K562 (cell line): Measurements from ENCODE around the gene SPINK8. TPM values are rescaled to one million over a fixed set of nuclear protein-coding genes. Genes with fewer than 3 reads are reported as not detected.

Experiments used
- ATAC-seq: fragments of 200-7000 bp; cut with Tn5 transposase; 3 replicates; pipeline ENCODE4 v1.9.1; 2020; ENCODE audit warnings: moderate library complexity
- BruUV-seq: library from RNA; stranded (reverse); fragments of 400-500 nt; replicated peaks from 2 replicates; lab custom pipeline; 2021; lab: Mats Ljungman, UMichigan
- CTCF ChIA-PET: fragments of 300-600 bp; formaldehyde crosslinking; extraction: SDS; loops from one replicate; lab custom pipeline; 2021; ENCODE audit warnings: low intra/inter-chr PET ratio; lab: Yijun Ruan, JAX
- POLR2A ChIA-PET: fragments of 300-600, 350-650 bp; sonication (Branson Sonifier 250); formaldehyde crosslinking; extraction: SDS; loops from one replicate; lab custom pipeline; 2021; ENCODE audit warnings: antibody characterized with exemption, inconsistent platforms; lab: Yijun Ruan, JAX
- DNase-seq, 4 experiments: peaks; one replicate each; pipeline versions ENCODE4 v3.0.0 to v3.0.0-alpha.2; 2011 to 2018; ENCODE audit warnings: low spot score in 3 of 4, mixed read lengths in 3 of 4; ENCODE audit errors: extremely low read depth in 1 of 4
- FAIRE-seq: peaks from 2 replicates; lab custom pipeline; 2011; peaks lifted over from hg19 to GRCh38; lab: Jason Lieb, UNC
- H2AFZ ChIP-seq: 2 replicates; pipeline ENCODE4 v1.6.0; 2011; ENCODE audit warnings: low read depth, low read length, control low read depth, inconsistent platforms
- H3K27ac ChIP-seq: fragments of 200-600 bp; 3 replicates; pipeline ENCODE4 v1.8.0; 2011; ENCODE audit warnings: low read depth, mild to moderate bottlenecking, control low read depth, inconsistent platforms, low read length, moderate library complexity, mixed read lengths; ENCODE audit errors: extremely low read depth
- H3K27me3 ChIP-seq, 2 experiments: fragments of 300-600 bp in 1 of 2; 2 replicates in 1 of 2; 3 replicates in 1 of 2; pipeline versions ENCODE4 v1.6.0 to v1.8.0; 2011; ENCODE audit warnings: inconsistent platforms in 2 of 2, low read length in 2 of 2, mild to moderate bottlenecking in 1 of 2, mixed read lengths in 1 of 2, moderate library complexity in 1 of 2; ENCODE audit not compliant: control insufficient read depth in 2 of 2, insufficient read depth in 2 of 2
- H3K36me3 ChIP-seq: fragments of 300-600 bp; 3 replicates; pipeline ENCODE4 v1.8.0; 2011; ENCODE audit warnings: mild to moderate bottlenecking, low read length, inconsistent platforms; ENCODE audit not compliant: control insufficient read depth, insufficient read depth
- H3K4me1 ChIP-seq, 2 experiments: fragments of 200-600 bp in 1 of 2; replicated peaks in 1 of 2; 2 replicates in 1 of 2; 3 replicates in 1 of 2; pipeline versions ENCODE4 v1.5.1 to v1.8.0; 2011; ENCODE audit warnings: inconsistent platforms in 2 of 2, low read length in 2 of 2, mild to moderate bottlenecking in 1 of 2, mixed read lengths in 1 of 2, moderate library complexity in 1 of 2; ENCODE audit not compliant: control insufficient read depth in 2 of 2, insufficient read depth in 2 of 2
- H3K4me2 ChIP-seq: 2 replicates; pipeline ENCODE4 v1.6.1; 2011; ENCODE audit warnings: low read length, control low read depth, inconsistent platforms, mixed read lengths; ENCODE audit not compliant: insufficient read depth
- H3K4me3 ChIP-seq: fragments of 200-600 bp; sonication (generic), shearing (Covaris generic); 2 replicates; pipeline ENCODE4 v1.5.1; 2016; ENCODE audit warnings: control low read depth, inconsistent platforms
- H3K79me2 ChIP-seq: fragments of 200-600 bp; 3 replicates; pipeline ENCODE4 v1.8.0; 2011; ENCODE audit warnings: low read length, inconsistent platforms; ENCODE audit not compliant: control insufficient read depth, insufficient read depth
- H3K9ac ChIP-seq, 2 experiments: 2 replicates each; pipeline versions ENCODE4 v1.6.0 to v1.6.1; 2011; ENCODE audit warnings: low read depth in 2 of 2, low read length in 2 of 2, control low read depth in 1 of 2, inconsistent platforms in 1 of 2, mild to moderate bottlenecking in 1 of 2, mixed read lengths in 1 of 2; ENCODE audit not compliant: insufficient read depth in 1 of 2
- H3K9me1 ChIP-seq: one replicate; pipeline ENCODE4 v1.6.0; 2011; ENCODE audit warnings: inconsistent platforms, mild to moderate bottlenecking, low read length, moderate library complexity; ENCODE audit not compliant: control insufficient read depth, insufficient read depth
- H3K9me3 ChIP-seq: replicated peaks from 2 replicates; pipeline ENCODE4 v1.5.1; 2011; ENCODE audit warnings: low read depth, low read length, inconsistent platforms; ENCODE audit not compliant: control insufficient read depth, insufficient read depth
- H4K20me1 ChIP-seq: replicated peaks from 2 replicates; pipeline ENCODE4 v1.6.1; 2011; ENCODE audit warnings: low read length, inconsistent platforms, mixed read lengths; ENCODE audit not compliant: control insufficient read depth, insufficient read depth
- ATF1 ChIP-seq, 2 experiments: fragments of 450-650 bp in 1 of 2; IDR thresholded peaks; 2 replicates each; pipeline ENCODE4 v1.6.1; 2016; ENCODE audit warnings: missing compliant biosample characterization in 1 of 2, missing genetic modification characterization in 1 of 2
- BACH1 ChIP-seq: fragments of 200-800 bp; sonication (Bioruptor generic); IDR thresholded peaks from 2 replicates; pipeline ENCODE4 v1.6.1; 2016; ENCODE audit warnings: missing genetic modification characterization, missing compliant biosample characterization
- BCL6 ChIP-seq: fragments of 250-450 bp; sonication (Bioruptor Pico); IDR thresholded peaks from 2 replicates; pipeline ENCODE4 v1.4.0; 2020
- DMBX1 ChIP-seq: fragments of 250-450 bp; sonication (Bioruptor Pico); IDR thresholded peaks from 2 replicates; pipeline ENCODE4 v1.8.0; 2022; ENCODE audit warnings: inconsistent platforms, mild to moderate bottlenecking, moderate library complexity, borderline replicate concordance
- GATAD2A ChIP-seq: fragments of 450-650 bp; IDR thresholded peaks from 2 replicates; pipeline ENCODE4 v1.6.1; 2017
- KLF16 ChIP-seq: IDR thresholded peaks from 2 replicates; pipeline ENCODE4 v1.6.1; 2016; ENCODE audit warnings: antibody characterized with exemption
- MCM3 ChIP-seq: fragments of 450-650 bp; IDR thresholded peaks from 2 replicates; pipeline ENCODE4 v1.6.1; 2016
- MEF2A ChIP-seq: IDR thresholded peaks from 2 replicates; pipeline ENCODE4 v1.6.1; 2011; ENCODE audit warnings: low read depth, mild to moderate bottlenecking, low read length, moderate library complexity; ENCODE audit not compliant: control insufficient read depth
- MEF2D ChIP-seq: conservative IDR thresholded peaks from 2 replicates; pipeline ENCODE4 v1.6.1; 2016; ENCODE audit warnings: low read depth, missing genetic modification characterization, missing compliant biosample characterization
- MXI1 ChIP-seq: IDR thresholded peaks from 2 replicates; pipeline ENCODE4 v1.6.1; 2011; ENCODE audit warnings: low read depth, mild to moderate bottlenecking, improper control_type of control experiment, low read length
- NFIC ChIP-seq: fragments of 450-650 bp; IDR thresholded peaks from 2 replicates; pipeline ENCODE4 v1.6.1; 2017; ENCODE audit warnings: mild to moderate bottlenecking, inconsistent platforms
- NR1H2 ChIP-seq: sonication (generic); formaldehyde crosslinking; IDR thresholded peaks from 2 replicates; pipeline ENCODE4 v1.4.0; 2020; ENCODE audit warnings: mild to moderate bottlenecking, missing genetic modification reagents
- PCBP2 ChIP-seq: fragments of 200-400 bp; formaldehyde crosslinking; IDR thresholded peaks from 2 replicates; pipeline ENCODE4 v1.6.1; 2018; ENCODE audit warnings: low read length, low read depth, mild to moderate bottlenecking, moderate library complexity; ENCODE audit not compliant: poor library complexity, severe bottlenecking
- RBM25 ChIP-seq: fragments of 200-400 bp; formaldehyde crosslinking; IDR thresholded peaks from 2 replicates; pipeline ENCODE4 v1.6.1; 2018; ENCODE audit warnings: low read length, low read depth, moderate library complexity; ENCODE audit not compliant: severe bottlenecking
- TAF7 ChIP-seq: fragments of 450-650 bp; IDR thresholded peaks from 2 replicates; pipeline ENCODE4 v1.6.1; 2016; ENCODE audit warnings: missing genetic modification characterization, missing compliant biosample characterization
- U2AF2 ChIP-seq: fragments of 200-400 bp; formaldehyde crosslinking; optimal IDR thresholded peaks from 2 replicates; pipeline ENCODE3; 2017; ENCODE audit warnings: low read depth, mild to moderate bottlenecking, low read length
- ZNF217 ChIP-seq: sonication (generic); formaldehyde crosslinking; IDR thresholded peaks from 2 replicates; pipeline ENCODE4 v1.8.0; 2022; ENCODE audit warnings: mild to moderate bottlenecking, missing genetic modification reagents
- ZNF445 ChIP-seq: fragments of 250-450 bp; sonication (Bioruptor Pico); IDR thresholded peaks from 2 replicates; pipeline ENCODE4 v1.4.0; 2020; ENCODE audit warnings: low read depth, mild to moderate bottlenecking, moderate library complexity
- ZNF507 ChIP-seq: conservative IDR thresholded peaks from 2 replicates; pipeline ENCODE4 v1.6.1; 2017; ENCODE audit warnings: missing genetic modification characterization, missing compliant biosample characterization
- WGBS: fragments of 100-300 bp; shearing (Covaris generic); methylation state at CpG from one replicate; pipeline ENCODE4 v1.1.6; 2016; ENCODE audit warnings: low coverage, mixed read lengths; ENCODE audit not compliant: insufficient coverage; ENCODE audit errors: missing lambda C conversion rate; 5-methylcytosine and 5-hydroxymethylcytosine counted together
- in situ Hi-C: fragments of 300-500 bp; cut with MboI; formaldehyde crosslinking; loops from 4 replicates; pipeline ENCODE4 v1.15.0; 2018; ENCODE audit warnings: inconsistent platforms, mixed read lengths
- intact Hi-C: fragments of 100-400 bp; cut with micrococcal nuclease; formaldehyde crosslinking; loops from 2 replicates; pipeline ENCODE4 v1.14.2; 2022
- polyA plus RNA-seq, 8 experiments: library from polyadenylated mRNA; depleted of rRNA in 4 of 8; stranded (reverse) in 5 of 8; unstranded in 3 of 8; fragments of >200 nt; fragmentation: Nextera tagmentation in 2 of 8; fragmentation: Illumina TruSeq in 1 of 8; extraction: Ambion mirVana in 2 of 8; extraction: Trizol in 1 of 8; gene quantifications; 2 replicates each; pipeline versions ENCODE4 v1.2.1 to v1.2.3, GENCODE V29; 2011 to 2014; ENCODE audit warnings: inconsistent platforms in 1 of 8, missing spikeins in 1 of 8
- total RNA-seq, 7 experiments: library from RNA; depleted of rRNA in 6 of 7; stranded (reverse); fragments of >200 nt in 6 of 7; fragmentation: Illumina TruSeq in 2 of 7; extraction: Trizol in 2 of 7; gene quantifications; 2 replicates each; pipeline versions ENCODE4 v1.2.1 to v1.2.3, GENCODE V29; 2011 to 2021; ENCODE audit warnings: low replicate concordance in 1 of 7
- TF ChIP-seq, protein P1 (sequence below): fragments of 450-650 bp; formaldehyde crosslinking; IDR thresholded peaks from 2 replicates; pipeline ENCODE4 v1.4.0; 2022; ENCODE audit warnings: mild to moderate bottlenecking, moderate library complexity

Gene SPINK8
- total and polyA plus RNA-seq, 9 of the 15 experiments (the other 6 are each of a cell fraction or from before 2014, with no cell fraction given): not detected

- no peak for ATAC-seq
- ChIA-PET POLR2A (no interaction called here), CTCF (no interaction called here)
- Histone ChIP-seq H3K4me1 (no peaks in the 10 kb centered on the region), H3K4me2 (no peak overlapping the region), H3K4me3 (no peak overlapping the region), H3K36me3 (no peaks in the 10 kb centered on the region), H3K9ac (no peak overlapping the region), H3K79me2 (no peaks in the 10 kb centered on the region), H3K9me1 (no peaks in the 10 kb centered on the region), H3K9me3 (no peaks in the 10 kb centered on the region), H3K27me3 (no peaks in the 10 kb centered on the region), H4K20me1 (no peaks in the 10 kb centered on the region), H3K27ac (no peak overlapping the region), H2AFZ (no peak overlapping the region)
- in situ Hi-C loops (no loop called here), intact Hi-C loops (no loop called here)
- no TSS peak for BruUV-seq
- TF ChIP-seq KLF16 (no peak), ZNF507 (tag) (peak; percentile 97), RBM25 (peak; percentile 49), NFIC (no peak), MXI1 (no peak), ATF1 (CRISPR knock-in tag; IDR thresholded peaks at IDR 0.05) (no peak), ATF1 (tag; IDR thresholded peaks at IDR 0.05) (no peak)
- FAIRE-seq: no peak
- DNase-seq: no peak
Measured at GRCh38 chr3:48361928-48362327, 28.5 kb upstream of the SPINK8 start.

- intact Hi-C loops (no loop called here), in situ Hi-C loops (no loop called here)
- Histone ChIP-seq H4K20me1 (no peaks in the 10 kb centered on the region), H3K9me3 (no peaks in the 10 kb centered on the region), H3K4me2 (no peak overlapping the region), H3K9me1 (no peaks in the 10 kb centered on the region), H3K27me3 (peaks cover 3 to 8% of the 10 kb centered on the region in 2 experiments; a peak in 2 of 5 replicates), H3K4me3 (no peak overlapping the region), H3K27ac (no peak overlapping the region), H3K36me3 (no peaks in the 10 kb centered on the region), H3K79me2 (no peaks in the 10 kb centered on the region), H2AFZ (no peak overlapping the region), H3K9ac (no peak overlapping the region), H3K4me1 (no peaks in the 10 kb centered on the region)
- ChIA-PET POLR2A (no interaction called here), CTCF (no interaction called here)
- BruUV-seq: no TSS peak
- no peak for FAIRE-seq
- ATAC-seq: no peak
- DNase-seq: no peak
- WGBS: 0% methylated on average over 1 of the region's 1 CpG
- TF ChIP-seq DMBX1 (CRISPR knock-in tag) (no peak), ZNF445 (CRISPR knock-in tag) (no peak), TAF7 (tag) (no peak), MEF2A (no peak), BACH1 (tag) (no peak), ZNF507 (tag) (no peak), MCM3 (no peak), MEF2D (tag) (no peak), PCBP2 (no peak), GATAD2A (no peak), U2AF2 (no peak), NR1H2 (CRISPR knock-in tag) (no peak), BCL6 (CRISPR knock-in tag) (no peak), ZNF217 (no peak)
- TF ChIP-seq, protein P1, sequence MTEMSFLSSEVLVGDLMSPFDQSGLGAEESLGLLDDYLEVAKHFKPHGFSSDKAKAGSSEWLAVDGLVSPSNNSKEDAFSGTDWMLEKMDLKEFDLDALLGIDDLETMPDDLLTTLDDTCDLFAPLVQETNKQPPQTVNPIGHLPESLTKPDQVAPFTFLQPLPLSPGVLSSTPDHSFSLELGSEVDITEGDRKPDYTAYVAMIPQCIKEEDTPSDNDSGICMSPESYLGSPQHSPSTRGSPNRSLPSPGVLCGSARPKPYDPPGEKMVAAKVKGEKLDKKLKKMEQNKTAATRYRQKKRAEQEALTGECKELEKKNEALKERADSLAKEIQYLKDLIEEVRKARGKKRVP (CRISPR knock-in tag): no peak
Measured at GRCh38 chr3:48356419-48356818, 23.0 kb upstream of the SPINK8 start.
